ENCODE data around the gene CARNS1. TPM values are rescaled to one million over a fixed set of nuclear protein-coding genes. Genes with fewer than 3 reads are reported as not detected.

Gene CARNS1
- total RNA-seq, 1 donor from 2014 or later: 0.23 TPM

GRCh38 chr11:67379061-67380058 is 36.1 kb upstream of the CARNS1 start:
- DNase-seq (ENCODE audit: low read depth) (no peak), FAIRE-seq (no peak)
- peak overlapping the region; percentile 21 for H3K4me2 ChIP-seq (ENCODE audit: low read length)
- no peak overlapping the region for H3K27ac Mint-ChIP-seq (ENCODE audit: unreplicated experiment)
- H3K9me3 Mint-ChIP-seq (ENCODE audit: unreplicated experiment): no peaks in the 10 kb centered on the region
- TF ChIP-seq EZH2 (IDR thresholded peaks at IDR 0.05; ENCODE audit: insufficient read depth, low read length) (no peak), CTCF (IDR thresholded peaks at IDR 0.05; ENCODE audit: insufficient read depth, low read depth, low read length) (no peak)
- no peaks in the 10 kb centered on the region for H3K9me3 ChIP-seq (ENCODE audit: insufficient read depth, low read depth, low read length)
- no peak overlapping the region for H3K27ac ChIP-seq (ENCODE audit: low read depth, low read length)
- H3K4me3 Mint-ChIP-seq (ENCODE audit: unreplicated experiment): peak overlapping the region; percentile 23
- no peaks in the 10 kb centered on the region for H3K27me3 ChIP-seq (ENCODE audit: insufficient read depth, low read length)
- no peaks in the 10 kb centered on the region for H4K20me1 ChIP-seq (ENCODE audit: insufficient read depth, low read length)
- H3K9ac ChIP-seq (ENCODE audit: low read length): peak overlapping the region; percentile 2
- peaks cover 6% of the 10 kb centered on the region for H3K27me3 Mint-ChIP-seq (ENCODE audit: low read depth, unreplicated experiment)
- no peak overlapping the region for H3K4me3 ChIP-seq (ENCODE audit: insufficient read depth, low read depth, low read length)
- H3K4me1 ChIP-seq (ENCODE audit: insufficient read depth, low read length): peaks cover 32% of the 10 kb centered on the region
- H2AFZ ChIP-seq (ENCODE audit: low read depth, low read length): peak overlapping the region; percentile 62
- H3K36me3 Mint-ChIP-seq (ENCODE audit: low read depth, unreplicated experiment): no peaks in the 10 kb centered on the region
- H3K4me1 Mint-ChIP-seq (ENCODE audit: low read depth, unreplicated experiment): peaks cover 15% of the 10 kb centered on the region
- H3K36me3 ChIP-seq (ENCODE audit: insufficient read depth, low read length): no peaks in the 10 kb centered on the region
- H3K79me2 ChIP-seq (ENCODE audit: insufficient read depth, low read length): no peaks in the 10 kb centered on the region

GRCh38 chr11:67381244-67381972 is 34.1 kb upstream of the CARNS1 start:
- H3K4me3 ChIP-seq (ENCODE audit: insufficient read depth, low read depth, low read length): no peak overlapping the region
- FAIRE-seq (no peak), DNase-seq (ENCODE audit: low read depth) (no peak)
- no peaks in the 10 kb centered on the region for H3K36me3 Mint-ChIP-seq (ENCODE audit: low read depth, unreplicated experiment)
- peaks cover 25% of the 10 kb centered on the region for H3K4me1 ChIP-seq (ENCODE audit: insufficient read depth, low read length)
- H3K79me2 ChIP-seq (ENCODE audit: insufficient read depth, low read length): no peaks in the 10 kb centered on the region
- no peaks in the 10 kb centered on the region for H3K36me3 ChIP-seq (ENCODE audit: insufficient read depth, low read length)
- no peak overlapping the region for H3K9ac ChIP-seq (ENCODE audit: low read length)
- H3K4me3 Mint-ChIP-seq (ENCODE audit: unreplicated experiment): no peak overlapping the region
- no peak overlapping the region for H3K4me2 ChIP-seq (ENCODE audit: low read length)
- H2AFZ ChIP-seq (ENCODE audit: low read depth, low read length): no peak overlapping the region
- H3K9me3 ChIP-seq (ENCODE audit: insufficient read depth, low read depth, low read length): no peaks in the 10 kb centered on the region
- peaks cover 22% of the 10 kb centered on the region for H3K4me1 Mint-ChIP-seq (ENCODE audit: low read depth, unreplicated experiment)
- no peak for TF ChIP-seq CTCF (IDR thresholded peaks at IDR 0.05; ENCODE audit: insufficient read depth, low read depth, low read length)
- no peak for TF ChIP-seq EZH2 (IDR thresholded peaks at IDR 0.05; ENCODE audit: insufficient read depth, low read length)
- H3K27ac Mint-ChIP-seq (ENCODE audit: unreplicated experiment): no peak overlapping the region
- H4K20me1 ChIP-seq (ENCODE audit: insufficient read depth, low read length): no peaks in the 10 kb centered on the region
- no peak overlapping the region for H3K27ac ChIP-seq (ENCODE audit: low read depth, low read length)
- no peaks in the 10 kb centered on the region for H3K9me3 Mint-ChIP-seq (ENCODE audit: unreplicated experiment)
- peaks cover 6% of the 10 kb centered on the region for H3K27me3 Mint-ChIP-seq (ENCODE audit: low read depth, unreplicated experiment)
- peaks cover 3% of the 10 kb centered on the region for H3K27me3 ChIP-seq (ENCODE audit: insufficient read depth, low read length)

Measured in astrocyte (in vitro differentiated cells and primary cell).